ENCODE measurements around the gene ATPAF1.

DNA sequence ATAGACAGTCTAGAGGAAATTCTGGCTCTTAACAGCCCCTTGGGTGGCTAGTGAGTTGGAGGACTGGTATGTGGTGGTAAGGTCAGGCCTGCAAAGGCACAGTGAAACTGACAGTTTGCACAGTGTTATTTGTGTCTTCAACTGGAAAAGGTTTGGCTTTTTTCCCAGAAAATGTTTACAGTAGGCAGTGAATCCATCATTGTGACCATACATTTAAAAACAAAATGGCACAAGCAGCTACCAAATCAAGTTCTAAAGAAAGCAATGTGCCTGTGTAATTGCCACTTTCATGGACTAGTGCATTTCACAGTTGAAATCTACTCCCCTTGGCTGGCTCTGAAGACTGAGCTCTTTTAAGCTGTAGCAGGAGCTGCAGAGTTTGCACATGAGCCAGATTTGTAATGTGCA lies 24.8 kb downstream of the ATPAF1 start:
- TF ChIP-seq CTCF (IDR thresholded peaks at IDR 0.05) (no peak), POLR2A (IDR thresholded peaks at IDR 0.05) (no peak)

Data from adrenal gland (tissue), 5 donors.